NCI-H460 (cell line): ENCODE results near the gene PAX6. TPM values are rescaled to one million over a fixed set of nuclear protein-coding genes. Genes with fewer than 3 reads are reported as not detected.

Experiments used
- DNase-seq: peaks from one replicate; pipeline ENCODE4 v3.0.0-alpha.2; 2016; ENCODE audit warnings: low read depth; ENCODE audit errors: extremely low read depth
- total RNA-seq: library from RNA; depleted of rRNA; stranded (reverse); fragments of >200 nt; shearing (Covaris generic); gene quantifications from 2 replicates; pipeline ENCODE4 v1.2.3, GENCODE V29; 2014

PAX6 gene
- total RNA-seq, 1 experiment from 2014 or later: 11.7 TPM

DNA sequence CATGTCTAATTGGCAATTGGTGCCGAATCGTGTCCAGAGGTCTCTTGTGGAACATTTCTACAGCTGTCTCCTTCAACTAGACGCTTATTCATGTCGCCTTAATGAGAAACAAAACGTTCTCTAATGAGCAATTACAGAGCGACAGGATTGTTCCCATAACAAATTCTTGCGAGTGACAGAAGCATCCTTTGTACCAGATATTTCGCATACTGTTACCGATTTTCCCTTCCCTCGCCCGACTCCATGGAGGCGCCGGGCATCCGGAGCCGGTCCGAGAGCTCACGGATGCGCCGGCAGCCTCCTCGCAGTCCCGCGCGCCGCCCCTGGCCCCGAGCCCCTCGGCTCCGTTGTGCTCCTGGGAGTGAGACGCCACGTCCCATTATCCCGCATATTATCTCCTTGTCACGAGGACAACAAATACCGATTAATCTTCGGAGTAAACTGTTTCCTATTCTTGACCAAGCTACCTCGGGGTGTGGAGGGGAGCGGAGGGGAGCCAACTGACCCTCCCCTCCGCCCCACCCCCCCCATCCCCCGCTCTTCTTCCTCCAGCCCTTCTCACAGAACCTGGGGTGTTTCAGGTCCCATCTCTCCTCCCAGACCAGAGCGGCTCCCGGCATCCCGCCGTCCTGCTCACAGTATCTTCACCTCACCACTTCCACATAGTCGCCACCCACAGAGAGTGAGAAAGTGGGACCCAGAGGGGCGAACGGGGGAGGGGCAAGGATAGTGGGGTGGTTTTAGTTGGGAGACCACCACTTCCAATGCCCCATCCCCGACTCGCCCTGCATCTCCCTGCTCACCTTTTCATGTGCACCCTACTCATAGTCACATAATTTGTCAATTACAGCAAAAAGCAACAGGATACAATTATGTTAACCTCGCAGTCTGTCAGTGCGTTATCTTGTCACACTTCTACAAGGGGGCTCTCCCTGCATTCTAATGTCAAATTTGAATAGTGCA is 11.4 kb downstream of the PAX6 start:
- DNase-seq: no peak

DNA sequence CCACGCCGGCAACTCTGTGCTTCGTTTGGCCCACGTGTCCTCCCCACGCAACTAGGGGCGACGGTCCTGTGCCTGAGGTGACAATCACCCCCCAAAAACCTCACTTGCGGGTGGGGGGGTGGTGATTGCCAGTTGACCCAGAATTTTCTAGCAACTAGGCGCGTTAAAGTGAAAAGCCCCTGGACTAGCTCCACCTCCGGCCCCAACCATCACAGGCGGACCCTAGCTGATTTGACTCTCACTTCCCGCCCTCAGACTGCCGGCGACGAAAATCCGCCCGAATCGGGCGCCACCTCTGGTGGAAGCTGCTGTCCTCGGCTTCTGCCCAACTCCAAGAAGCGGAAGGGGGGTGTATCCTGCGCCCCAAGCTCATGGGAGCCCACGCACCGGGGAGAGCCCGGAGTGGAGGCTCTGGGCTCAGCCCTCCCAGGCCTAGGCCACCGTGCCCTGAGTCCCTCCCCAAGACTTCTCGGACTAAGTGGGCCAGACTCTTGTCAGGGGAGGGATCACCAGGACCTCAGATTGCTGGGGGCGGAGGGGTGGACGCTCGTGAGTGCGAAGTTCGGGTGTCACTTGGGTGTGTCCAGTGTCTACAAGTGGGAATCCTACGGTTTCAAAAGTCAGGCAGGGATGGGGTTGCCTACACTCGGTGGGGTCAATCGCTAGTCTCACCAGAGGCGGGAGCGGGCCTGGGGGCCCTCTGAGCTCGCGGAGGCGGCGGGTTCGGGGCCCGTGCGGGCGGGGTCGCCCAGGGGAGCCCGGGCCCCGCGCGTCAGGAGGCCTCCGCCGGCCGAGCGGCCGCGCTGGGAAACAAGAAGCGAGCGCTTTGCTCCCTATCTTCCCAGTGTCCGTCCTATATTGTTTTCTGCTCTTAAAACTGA is 12.3 kb downstream of the PAX6 start:
- no peak for DNase-seq

DNA sequence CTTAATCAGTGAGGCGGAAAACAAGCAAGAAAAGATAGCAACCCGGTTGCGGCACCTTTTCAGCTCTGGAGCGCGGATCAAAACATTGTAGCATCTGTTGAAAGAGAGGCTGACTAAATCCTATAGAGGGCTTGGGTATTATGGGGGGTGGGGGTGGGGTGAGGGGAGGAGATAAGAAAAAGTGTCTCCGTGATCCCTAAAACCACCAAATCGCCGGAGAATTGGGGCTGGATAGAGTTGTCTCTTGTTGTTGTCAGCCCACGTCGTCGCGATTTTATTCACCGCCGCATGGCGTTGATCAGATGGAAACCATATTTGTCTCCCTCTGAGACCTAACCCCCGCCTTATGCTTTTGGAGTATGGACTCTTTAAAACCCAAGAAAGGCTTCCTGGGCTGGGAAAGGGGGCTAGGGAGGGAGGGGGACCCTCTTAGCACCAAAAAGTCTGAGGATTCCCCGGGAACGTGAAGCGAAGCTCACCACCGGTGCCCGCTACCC is 13.0 kb downstream of the PAX6 start:
- DNase-seq: no peak

DNA sequence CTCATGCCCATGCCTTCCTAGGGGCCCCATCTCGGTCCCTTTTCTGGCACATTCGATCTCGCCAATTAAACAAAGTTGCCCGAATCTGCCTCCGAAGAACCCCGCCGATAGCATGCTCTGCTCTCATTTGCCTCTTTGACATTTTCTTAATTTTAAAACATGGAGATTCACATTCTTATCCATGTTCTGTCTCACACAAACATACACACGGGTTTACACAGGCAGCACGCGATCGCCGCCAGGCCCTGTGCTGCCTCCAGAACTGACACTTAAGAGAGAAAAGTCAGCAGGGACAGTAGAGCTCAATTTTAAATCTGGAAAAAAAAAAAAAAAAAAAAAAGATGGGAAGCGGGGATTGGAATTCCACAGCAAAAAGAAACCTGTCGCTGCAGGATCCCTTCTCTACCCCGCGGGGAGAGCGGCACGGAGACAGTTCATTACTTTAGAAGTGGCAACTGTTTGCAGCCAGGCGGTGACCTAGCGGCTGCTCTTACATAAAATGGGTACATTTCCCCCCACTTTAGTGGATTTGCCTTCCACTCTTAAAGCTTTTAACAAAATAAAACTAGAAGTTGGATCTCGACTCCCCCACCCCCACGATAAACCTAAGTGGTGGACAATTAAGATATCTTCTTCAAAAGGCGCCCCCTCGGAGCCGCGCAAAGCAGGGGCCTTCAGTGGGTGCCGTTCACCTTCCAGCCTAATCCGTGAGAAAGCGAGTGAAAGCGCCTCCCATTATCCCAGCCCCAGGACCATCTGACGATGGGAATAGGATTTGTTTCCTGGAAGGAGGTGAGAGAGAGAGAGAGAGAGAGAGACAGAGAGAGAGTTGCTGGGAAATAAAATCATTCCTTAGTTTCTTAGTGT is 13.7 kb downstream of the PAX6 start:
- no peak for DNase-seq

GRCh38 chr11:31796499-31797189 is 14.5 kb downstream of the PAX6 start:
- DNase-seq: no peak

- no peak for DNase-seq
These were observed 15.2 kb downstream of the PAX6 start for GRCh38 chr11:31795706-31796498.

- DNase-seq: no peak
These were observed 16.6 kb downstream of the PAX6 start for GRCh38 chr11:31794548-31794947.

DNA sequence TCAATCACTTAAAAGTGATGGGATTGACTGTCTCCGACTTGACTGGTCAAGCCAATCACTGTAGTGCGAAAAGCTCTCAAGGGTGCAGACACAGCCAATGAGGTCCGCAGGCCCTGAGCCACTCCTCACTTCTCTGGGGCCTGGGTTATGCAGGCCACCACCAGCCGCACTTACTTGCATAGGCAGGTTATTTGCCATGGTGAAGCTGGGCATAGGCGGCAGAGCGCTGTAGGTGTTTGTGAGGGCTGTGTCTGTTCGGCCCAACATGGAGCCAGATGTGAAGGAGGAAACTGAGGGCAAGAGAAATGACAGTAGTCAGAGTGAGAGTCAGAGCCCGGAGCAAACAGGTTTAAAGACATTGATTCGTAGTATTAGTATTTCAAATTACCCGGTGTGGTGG is 17.9 kb downstream of the PAX6 start:
- DNase-seq: no peak

DNA sequence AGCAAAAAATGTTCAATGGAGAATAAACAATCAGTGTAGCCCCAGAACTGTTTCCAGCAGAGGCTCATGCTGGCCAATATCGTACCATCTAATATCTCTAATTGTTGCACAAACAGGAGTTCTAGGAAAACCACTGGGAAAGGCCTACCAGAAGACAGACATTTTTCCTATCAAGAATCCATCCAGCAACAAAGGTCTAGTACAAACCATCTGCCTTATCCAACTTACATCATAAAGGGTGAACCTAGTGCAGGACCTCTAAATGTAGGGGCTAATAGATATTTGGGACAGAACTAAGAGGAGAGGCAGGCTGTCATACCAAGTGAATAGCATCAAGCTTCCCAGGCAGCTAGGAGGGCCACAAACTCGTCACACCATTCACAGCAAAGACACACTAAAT is 18.7 kb downstream of the PAX6 start:
- no peak for DNase-seq

- no peak for DNase-seq
These were observed 19.1 kb downstream of the PAX6 start for GRCh38 chr11:31792036-31792435.

DNA sequence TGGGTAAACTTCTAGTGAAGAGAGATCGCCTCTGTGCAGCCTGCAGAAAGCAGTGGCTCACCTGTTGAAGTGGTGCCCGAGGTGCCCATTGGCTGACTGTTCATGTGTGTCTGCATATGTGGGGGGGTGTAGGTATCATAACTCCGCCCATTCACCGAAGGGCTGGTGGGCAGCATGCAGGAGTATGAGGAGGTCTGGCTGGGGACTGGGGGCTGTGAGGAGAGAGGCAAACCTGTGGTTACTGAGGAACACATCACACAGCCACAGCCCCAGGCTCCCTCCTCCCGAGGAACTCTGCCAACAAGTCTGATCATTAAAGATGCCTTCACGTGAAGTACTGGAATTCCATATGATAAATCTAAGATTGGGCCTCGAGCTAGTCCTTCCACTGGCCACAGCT is 20.5 kb downstream of the PAX6 start:
- no peak for DNase-seq

DNA sequence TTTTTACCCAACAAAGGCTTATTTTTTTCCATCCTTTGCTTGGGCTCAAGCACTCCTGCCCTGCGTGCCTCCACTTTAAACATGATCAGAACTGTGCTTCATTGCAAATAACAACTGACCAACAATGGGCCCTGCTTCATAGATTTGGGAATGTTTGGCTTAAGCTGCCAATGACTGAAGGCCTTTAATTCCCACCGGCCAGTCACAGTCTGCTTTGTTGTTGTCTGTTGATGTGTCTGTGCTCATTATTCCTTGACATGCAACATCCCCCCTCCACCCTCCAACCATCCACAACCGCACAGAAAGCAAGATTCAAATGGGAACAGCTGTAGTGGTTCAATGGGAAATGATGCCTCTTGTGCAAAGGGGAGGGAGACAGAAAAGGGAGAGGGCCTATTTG is 23.0 kb downstream of the PAX6 start:
- no peak for DNase-seq

DNA sequence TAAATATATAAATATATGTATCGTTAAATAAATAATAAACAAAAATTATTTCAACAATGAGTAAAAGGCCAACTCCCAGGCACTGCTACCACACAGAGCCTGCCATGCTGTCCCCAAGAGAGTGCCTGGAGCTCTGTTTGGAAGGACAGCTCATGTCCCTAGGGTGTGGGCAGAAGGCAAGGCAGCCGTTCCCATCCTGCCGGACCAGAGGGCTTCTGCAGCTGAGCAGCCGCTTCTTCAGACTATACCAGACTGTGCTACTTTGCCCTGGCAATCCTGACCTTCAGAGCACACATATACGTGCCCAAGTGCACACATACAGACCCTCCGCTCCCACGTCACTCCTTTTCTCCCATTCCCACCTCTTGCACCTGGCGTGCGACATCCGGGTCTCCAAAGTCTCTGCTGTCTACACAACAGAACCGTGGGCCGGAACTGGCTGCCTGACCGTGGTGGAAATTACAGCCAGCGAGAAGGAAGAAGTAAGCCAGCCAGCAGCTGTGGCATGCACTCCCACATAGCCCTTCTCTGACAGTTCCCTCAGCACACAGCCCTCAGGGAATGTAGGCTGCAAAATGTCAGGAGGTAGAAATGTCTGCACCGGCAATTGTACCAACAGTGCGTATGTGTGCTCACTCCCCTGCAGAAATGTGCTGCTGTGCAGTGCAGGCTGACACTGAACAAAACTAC is 24.0 kb downstream of the PAX6 start:
- DNase-seq: no peak

DNA sequence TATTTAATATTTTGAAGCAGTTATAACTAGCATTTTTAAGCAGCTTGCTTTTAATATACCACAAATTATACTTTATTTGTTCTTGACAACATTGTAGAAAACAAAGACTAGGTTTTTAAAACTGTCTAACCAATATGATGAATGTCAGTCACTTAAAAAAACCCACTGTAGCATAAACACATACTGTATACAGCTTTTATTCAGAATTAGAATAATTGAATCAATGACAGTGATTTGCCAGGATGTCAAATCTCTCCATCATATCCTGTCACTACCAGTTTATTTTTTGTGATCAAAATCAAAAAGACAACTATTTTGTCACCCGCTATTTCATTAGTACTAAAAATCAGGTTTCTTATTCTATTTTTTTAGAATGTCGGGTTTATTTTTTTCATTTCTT is 26.5 kb downstream of the PAX6 start:
- DNase-seq: no peak

DNA sequence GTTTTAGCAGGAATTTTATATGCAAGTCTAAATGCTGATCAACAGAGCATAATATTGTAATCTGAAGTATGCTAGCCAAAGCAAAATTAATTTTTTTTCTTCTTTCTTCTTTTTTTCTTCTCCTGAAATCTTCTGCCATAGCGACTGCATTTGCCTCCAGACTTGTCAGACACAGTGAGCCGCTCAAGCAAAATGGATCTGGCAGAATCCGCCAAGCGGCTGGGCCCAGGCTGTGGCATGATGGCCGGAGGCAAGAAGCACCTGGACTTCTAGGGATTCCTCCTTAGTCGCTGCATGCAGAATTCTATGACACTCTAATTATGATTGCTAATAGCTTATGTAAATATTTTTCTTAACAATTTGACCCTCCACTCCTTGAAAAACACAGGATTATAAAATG is 27.9 kb downstream of the PAX6 start:
- DNase-seq: no peak

GRCh38 chr11:31782257-31782656 is 28.9 kb downstream of the PAX6 start:
- no peak for DNase-seq

DNA sequence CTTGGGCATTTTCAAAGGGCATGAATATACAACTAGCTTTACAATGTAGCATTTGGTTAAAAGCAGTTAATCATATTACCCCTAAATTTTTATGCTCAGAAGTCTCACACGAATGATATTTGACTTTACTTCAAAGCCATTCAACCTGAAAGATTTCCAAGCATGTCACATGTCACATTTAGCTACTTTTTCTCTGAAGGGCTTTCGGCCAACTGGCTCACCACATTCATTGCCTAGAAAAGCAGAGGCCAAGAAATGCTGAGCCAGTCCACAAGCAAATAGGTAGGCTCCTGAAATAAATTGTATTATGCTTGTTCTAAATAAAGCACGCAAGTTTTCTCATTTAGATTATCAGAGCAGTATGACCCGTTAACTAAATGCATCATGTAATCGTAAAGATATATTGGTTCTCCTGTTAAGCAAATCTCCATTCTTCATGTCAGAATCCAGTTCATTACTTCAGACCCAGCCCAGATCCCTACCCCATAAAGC is 30.6 kb downstream of the PAX6 start:
- DNase-seq: no peak

- DNase-seq: no peak
These were observed 31.0 kb downstream of the PAX6 start for GRCh38 chr11:31780078-31780477.
